NCI-H345 (cell line): Measurements from ENCODE around the gene C7orf25.

Source experiments
- DNase-seq: peaks from one replicate; lab custom pipeline; 2025; lab: John Stamatoyannopoulos, UW

The C7orf25 gene

DNA sequence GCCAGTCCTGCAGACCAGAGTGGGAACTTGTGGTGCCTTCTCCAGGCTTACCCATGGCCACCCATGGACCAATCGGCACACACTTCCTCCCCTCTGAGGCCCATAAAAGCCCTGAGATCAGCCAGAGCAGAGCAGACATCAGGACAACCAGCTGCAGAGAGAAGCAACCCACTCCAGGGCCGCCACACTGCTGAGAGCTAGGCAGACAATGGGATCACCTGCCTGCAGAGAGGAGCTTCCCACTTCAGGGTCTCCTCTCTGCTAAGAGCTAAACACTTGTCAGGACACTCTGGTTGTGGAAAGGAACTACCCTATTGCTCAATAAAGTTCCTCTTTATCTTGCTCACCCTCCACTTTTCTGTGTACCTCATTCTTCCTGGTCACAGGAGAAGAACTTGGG, 34.0 kb downstream of the C7orf25 start:
- DNase-seq = peak; percentile 70

DNA sequence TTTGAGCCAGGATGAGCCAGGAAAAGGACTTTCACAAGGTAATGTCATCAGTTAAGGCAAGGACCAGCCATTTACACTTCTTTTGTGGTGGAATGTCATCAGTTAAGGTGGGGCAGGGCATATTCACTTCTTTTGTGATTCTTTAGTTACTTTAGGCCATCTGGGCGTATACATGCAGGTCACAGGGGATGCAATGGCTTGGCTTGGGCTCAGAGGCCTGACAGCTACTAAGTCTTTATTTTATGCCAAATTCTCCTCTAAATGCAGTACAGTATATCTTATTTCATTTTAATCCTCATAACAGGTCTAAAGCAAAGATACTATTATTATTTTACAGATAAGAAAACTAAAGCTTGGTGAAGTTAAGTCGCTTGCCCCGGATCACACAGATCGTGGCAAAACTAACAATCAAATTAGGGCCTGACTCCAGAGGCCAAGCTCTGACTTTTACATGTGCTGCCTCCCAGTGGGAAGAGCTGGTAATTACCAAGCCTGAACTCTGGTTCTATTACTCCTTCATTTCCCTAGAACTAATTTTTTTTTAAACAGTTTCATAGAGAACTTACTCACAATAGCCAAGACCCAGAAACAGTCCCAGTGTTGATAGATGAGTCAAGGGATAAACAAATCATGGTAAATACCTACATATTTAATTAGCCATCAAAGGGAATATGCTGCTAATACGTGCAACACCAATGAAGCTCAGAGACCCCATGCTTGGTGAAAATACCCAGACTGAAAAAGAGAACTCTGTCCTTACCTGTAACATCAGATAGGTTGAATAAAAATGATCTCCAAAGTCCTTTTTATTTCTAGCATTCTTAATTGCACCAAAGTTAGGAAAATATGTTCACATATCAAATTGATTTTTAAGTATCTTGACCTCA, 35.4 kb downstream of the C7orf25 start:
- peak; percentile 30 for DNase-seq

DNA sequence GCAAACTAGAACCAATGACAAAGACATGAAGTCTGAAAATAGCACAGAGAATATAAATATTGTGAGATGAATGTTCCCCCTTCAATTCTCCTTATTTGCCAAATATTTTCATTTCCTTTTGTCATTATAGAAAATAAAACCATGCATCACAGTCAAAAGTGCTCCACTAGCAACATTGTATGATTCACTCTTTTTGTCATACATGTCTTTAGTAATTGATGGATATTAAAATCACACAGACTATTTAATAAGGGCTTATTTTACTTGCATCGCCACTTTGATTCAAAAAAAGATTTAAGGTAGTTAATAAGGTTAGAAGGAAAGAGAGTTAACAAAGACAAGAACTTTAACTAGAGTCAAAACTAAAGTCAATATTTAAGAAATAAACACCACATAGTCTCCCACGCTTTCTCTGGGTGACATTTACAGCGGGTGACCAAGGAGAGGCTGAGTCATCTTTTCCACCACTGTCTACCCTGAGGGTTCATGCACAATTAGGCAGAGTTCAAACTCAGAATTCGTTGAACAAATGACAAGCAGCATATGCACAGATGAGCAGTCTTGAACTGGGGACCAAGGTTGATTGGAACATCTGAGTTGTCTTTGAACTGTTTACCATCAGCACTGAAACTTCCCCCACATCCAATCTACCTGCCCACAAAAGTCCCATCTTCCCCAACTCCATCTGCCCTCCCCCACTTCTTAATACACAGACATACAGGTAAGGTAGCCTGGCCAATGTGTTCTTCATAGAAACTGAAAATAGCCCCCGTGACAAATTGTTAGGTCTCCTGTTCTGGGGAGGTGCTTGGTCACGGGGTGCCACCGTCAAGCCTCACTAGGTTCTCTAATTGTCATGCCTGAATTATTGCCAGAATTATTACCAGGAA, 42.5 kb downstream of the C7orf25 start:
- DNase-seq = no peak

DNA sequence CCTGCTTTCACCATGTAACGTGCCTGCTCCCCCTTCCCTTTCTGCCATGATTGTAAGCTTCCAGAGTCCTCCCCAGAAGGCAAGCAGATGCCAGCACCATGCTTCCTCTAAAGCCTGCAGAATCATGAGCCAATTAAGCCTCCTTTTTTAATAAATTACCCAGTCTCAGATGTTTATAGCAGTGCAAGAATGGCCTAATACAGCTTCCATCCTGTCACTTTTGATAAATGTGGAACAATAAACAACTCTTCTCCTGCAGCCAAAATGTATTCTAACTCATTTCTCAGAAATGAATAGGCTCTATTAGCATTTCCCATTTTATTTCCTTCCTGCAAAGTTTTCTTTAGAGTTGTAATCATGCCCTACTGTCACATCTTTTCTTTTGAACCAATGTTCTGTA, 43.4 kb downstream of the C7orf25 start:
- DNase-seq = no peak
